Activated CD8-positive, alpha-beta memory T cell treated with anti-CD3 and anti-CD28 coated beads, Interleukin-2, amount 50 U/mL, for 4 hours (primary cell): ENCODE data around the gene IRAK1.

Experiments
- DNase-seq: peaks from one replicate; pipeline ENCODE4 v3.0.0-alpha.2; 2020

IRAK1 gene

GRCh38 chrX:154040307-154040756 is 20.6 kb upstream of the IRAK1 start:
- no peak for DNase-seq

- no peak for DNase-seq
These were observed 19.9 kb upstream of the IRAK1 start for GRCh38 chrX:154039577-154039976.

DNA sequence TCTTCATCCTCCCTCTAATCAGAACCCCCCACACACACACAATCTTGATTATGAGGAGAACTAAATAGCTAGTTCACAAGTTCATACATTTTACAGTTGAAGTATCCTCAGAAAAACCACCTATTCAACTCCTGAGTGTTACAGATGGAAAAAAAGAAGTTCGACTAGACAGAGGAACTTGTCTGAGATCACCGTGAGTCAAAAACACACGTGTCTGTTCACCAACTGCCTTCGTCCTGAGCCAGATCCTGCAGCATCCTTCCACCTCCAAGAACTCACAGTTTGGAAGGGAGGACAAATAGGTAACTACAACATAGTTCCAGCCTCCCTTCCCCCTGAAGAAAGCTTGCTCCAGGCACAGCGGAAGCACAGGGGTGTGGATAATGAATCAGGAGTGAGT is 19.0 kb upstream of the IRAK1 start:
- no peak for DNase-seq

DNA sequence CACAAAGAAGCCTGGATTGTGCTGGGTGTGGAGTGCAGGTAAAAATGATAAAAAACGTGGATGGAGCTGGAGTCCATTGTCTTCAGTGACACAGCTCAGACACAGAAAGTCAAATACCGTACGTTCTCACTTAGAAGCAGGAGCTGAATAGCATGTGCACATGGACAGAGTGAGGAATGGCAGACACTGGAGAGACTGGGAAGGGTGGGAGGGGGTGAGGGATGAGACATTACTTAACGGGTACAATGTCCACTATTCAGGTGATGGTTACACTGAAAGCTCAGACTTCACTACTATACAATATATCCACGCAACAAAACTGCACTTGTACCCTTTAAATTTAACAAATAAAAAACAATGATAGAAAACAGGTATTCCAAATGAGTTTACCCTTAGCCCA is 18.1 kb upstream of the IRAK1 start:
- DNase-seq: no peak

DNA sequence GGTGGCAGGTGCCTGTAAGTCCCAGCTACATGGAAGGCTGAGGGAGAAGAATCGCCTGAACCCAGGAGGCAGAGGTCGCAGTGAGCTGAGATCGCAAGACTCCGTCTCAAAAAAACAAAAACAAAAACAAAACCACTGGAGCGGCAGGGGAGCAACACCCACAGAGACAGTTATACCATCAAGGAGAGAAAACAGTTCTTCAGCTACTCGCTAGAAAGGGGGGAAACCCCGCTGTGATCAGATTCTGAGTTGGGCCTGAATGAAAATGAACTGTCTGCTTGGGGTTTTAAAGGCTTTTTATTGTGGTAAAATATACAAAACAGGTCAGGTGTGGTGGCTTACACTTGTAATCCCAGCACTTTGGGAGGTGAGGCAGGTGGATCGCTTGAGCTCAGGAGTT is 16.8 kb upstream of the IRAK1 start:
- no peak for DNase-seq

DNA sequence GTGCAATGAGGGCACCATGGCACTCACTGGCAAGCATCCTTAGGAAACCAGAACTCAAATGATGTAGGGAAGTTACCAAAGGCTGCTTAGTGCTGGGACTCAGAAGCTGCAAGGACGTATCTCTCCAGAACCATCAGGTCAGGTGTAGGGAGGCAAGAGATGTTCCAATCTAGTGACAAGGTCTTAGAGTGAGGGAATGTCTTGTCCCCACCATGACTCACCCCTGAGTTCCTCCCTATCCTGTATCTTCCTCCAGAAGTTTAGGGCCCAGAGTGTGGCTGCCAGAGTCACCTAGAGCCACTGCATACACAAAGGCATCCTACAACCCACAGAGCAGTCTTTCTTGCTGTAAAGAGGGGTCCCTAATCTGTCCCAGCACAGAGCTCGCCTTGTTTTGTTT is 14.1 kb upstream of the IRAK1 start:
- no peak for DNase-seq

GRCh38 chrX:154032653-154033052 is 13.0 kb upstream of the IRAK1 start:
- DNase-seq: no peak

DNA sequence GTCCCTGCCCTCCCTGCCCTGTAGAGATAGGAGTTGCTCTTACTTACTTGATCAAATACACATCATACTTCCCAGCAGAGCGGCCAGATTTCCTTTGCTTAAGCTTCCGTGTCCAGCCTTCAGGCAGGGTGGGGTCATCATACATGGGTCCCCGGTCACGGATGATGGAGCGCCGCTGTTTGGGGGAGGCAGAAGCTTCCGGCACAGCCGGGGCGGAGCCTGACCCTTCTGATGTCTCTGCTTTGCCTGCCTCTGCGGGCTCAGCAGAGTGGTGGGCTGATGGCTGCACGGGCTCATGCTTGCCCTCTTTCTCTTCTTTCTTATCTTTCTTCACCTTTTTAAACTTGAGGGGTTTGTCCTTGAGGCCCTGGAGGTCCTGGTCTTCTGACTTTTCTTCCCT is 12.5 kb upstream of the IRAK1 start:
- DNase-seq: no peak

- no peak for DNase-seq
These were observed 11.1 kb upstream of the IRAK1 start for GRCh38 chrX:154030715-154031305.

- DNase-seq: no peak
These were observed 10.6 kb upstream of the IRAK1 start for GRCh38 chrX:154030266-154030665.

GRCh38 chrX:154029439-154029838 is 9.7 kb upstream of the IRAK1 start:
- DNase-seq: no peak

DNA sequence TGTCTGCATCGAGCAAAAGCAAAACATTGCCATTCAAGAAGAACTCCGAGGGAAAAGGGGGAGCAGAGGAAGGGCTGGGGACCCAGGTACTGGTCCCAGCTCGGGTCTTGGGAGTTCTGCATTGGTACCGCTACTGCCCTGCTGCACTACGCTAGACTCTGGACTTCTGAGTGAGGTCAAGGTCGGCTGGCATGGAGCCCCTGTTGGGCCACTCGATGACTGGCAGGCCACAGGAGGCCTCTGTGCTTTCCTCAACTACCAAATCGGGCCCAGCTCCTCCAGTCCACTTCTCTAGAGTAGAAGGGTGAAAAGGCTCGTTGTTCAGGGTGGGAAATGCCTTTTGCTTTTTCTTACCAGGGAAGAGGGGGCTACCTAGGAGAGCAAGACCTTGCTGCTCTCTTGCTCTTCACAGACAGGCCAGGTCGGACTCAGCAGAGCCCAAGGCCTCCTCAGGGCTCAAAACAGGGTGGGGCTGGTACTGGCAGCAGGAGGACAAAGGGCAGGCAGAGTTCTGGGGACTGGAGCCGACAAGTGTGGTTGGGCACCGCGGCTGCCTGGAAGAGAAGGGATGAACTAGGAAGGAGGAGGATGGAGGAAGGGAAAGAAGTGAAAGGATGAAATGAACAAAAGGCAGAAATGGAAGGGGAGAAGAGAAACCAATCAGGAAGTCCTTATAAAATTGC is 8.9 kb upstream of the IRAK1 start:
- DNase-seq: no peak

- no peak for DNase-seq
These were observed 8.3 kb upstream of the IRAK1 start for GRCh38 chrX:154027986-154028385.

GRCh38 chrX:154027022-154027402 is 7.3 kb upstream of the IRAK1 start:
- no peak for DNase-seq

- DNase-seq: no peak
These were observed 6.7 kb upstream of the IRAK1 start for GRCh38 chrX:154026136-154027021.

DNA sequence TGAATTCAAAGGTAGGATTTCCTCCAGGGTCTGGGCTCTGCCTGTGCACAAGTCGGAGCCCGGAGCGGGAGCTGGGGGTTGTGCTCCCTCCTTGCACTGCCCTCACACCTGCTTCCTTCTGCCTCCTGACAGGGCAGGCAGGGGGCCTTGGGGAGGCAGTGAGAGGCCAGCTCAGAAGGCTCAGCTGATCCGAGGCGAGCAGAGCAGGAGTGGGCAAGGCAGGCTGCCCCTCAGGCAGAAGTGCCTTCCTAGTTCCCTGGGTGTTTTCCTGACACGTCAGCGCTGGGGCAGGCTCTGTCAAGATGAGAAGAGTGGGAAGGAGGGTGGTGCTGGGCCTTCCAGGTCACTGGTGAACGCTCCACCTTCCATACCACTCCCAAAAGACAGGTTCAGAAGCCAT is 5.5 kb upstream of the IRAK1 start:
- DNase-seq: no peak

- DNase-seq: no peak
These were observed 4.6 kb upstream of the IRAK1 start for GRCh38 chrX:154024271-154024670.

DNA sequence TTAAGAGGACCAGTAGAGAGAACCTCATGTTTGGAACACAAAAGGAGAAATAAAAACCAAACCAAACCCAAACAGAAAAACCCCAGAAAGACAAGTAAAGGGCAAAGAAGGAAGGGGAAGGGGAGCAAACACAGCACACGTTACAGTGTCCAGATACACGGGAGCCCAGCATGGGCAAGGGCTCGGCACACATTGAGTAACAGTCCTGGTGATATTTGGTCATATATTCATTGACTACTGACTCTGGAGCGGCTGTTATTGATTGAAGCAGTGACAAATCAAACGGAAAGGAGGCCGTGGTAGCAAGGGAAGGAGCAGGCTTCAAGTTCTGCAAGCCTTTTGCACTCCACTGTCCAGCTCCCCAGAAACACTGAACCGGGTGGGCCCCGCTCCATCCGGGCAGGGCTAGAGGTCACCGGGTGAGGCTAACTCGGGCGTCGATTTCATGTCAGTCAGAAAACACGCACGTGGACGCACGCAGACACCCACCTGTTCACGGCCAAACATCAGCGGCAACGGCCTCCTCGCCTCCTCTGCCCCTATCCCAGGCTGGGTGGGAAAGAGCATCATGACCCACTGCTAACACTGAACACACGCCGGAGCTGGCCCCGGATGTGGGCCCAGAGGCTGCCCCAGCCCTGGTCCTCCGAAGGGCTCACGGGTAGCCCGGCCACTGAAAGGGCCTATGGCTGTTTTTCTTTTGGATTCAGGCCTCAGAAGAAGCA is 3.7 kb upstream of the IRAK1 start:
- DNase-seq: no peak

- no peak for DNase-seq
These were observed 2.4 kb upstream of the IRAK1 start for GRCh38 chrX:154022108-154022507.

GRCh38 chrX:154021131-154021611 is 1.5 kb upstream of the IRAK1 start:
- no peak for DNase-seq

GRCh38 chrX:154020536-154021115 is 924 bp upstream of the IRAK1 start:
- DNase-seq: no peak

DNA sequence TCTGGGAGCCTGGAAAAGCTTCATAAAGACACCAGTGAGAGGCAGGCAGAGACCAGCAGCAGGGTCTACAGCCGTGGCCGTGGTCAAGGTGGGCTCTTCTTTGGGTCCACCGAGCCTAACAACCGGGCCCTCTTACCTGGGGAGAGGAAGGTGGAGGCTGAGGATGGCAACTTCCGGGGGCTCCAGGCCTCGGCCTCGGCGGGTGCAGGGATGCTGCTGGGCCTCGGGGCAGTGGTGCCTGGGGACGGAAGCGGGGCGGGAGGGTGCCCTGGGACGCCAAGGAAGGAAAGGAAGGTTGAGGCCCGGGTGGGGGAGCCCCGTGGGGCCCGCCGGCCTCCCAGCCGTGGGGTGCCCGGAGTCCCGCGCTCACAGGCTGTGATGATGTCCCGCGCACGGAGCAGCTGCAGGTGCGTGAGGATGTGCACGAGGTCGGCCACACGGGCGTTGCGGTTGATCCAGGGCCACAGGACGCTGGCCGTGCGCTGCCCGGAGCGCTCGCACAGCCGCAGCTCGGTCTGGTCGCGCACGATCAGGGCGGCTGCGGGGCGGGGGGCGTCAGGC is 561 bp downstream of the IRAK1 start:
- no peak for DNase-seq
